K562 (cell line): ENCODE data around the gene B3GNT4. TPM values are rescaled to one million over a fixed set of nuclear protein-coding genes. Genes with fewer than 3 reads are reported as not detected.
A peak's percentile ranks its signal among the peaks of the same experiment; 100 is the strongest.

Source experiments
- CBX1 ChIP-seq: sonication (generic); IDR thresholded peaks from 2 replicates; pipeline ENCODE4 v1.6.1; 2016; ENCODE audit warnings: antibody characterized with exemption, low read depth, mild to moderate bottlenecking
- ERF ChIP-seq: fragments of 450-650 bp; formaldehyde crosslinking; IDR thresholded peaks from 2 replicates; pipeline ENCODE4 v1.4.0; 2020; ENCODE audit warnings: mild to moderate bottlenecking, mixed read lengths
- FOXA3 ChIP-seq, 2 experiments: fragments of 450-650 bp in 1 of 2; sonication (generic) in 1 of 2; formaldehyde crosslinking; IDR thresholded peaks in 1 of 2; conservative IDR thresholded peaks in 1 of 2; 2 replicates each; pipeline versions ENCODE4 v1.4.0 to v1.8.0; 2020 to 2022; ENCODE audit warnings: mild to moderate bottlenecking in 2 of 2, missing genetic modification reagents in 1 of 2
- GATAD2B ChIP-seq: fragments of 450-650 bp; IDR thresholded peaks from 2 replicates; pipeline ENCODE4 v1.6.1; 2017; ENCODE audit warnings: mild to moderate bottlenecking, borderline replicate concordance
- MYC ChIP-seq, 2 experiments: fragments of 250-450 bp in 1 of 2; sonication (Bioruptor Pico) in 1 of 2; IDR thresholded peaks; 2 replicates each; pipeline versions ENCODE4 v1.5.1 to v1.6.1; 2012 to 2021; ENCODE audit warnings: low read depth in 2 of 2, borderline replicate concordance in 1 of 2, improper control_type of control experiment in 1 of 2, low read length in 1 of 2, mild to moderate bottlenecking in 1 of 2, moderate library complexity in 1 of 2
- NFXL1 ChIP-seq: fragments of 450-650 bp; formaldehyde crosslinking; IDR thresholded peaks from 2 replicates; pipeline ENCODE4 v1.4.0; 2021; ENCODE audit warnings: mild to moderate bottlenecking
- NRF1 ChIP-seq, 2 experiments: fragments of 450-650 bp; IDR thresholded peaks in 1 of 2; conservative IDR thresholded peaks in 1 of 2; 2 replicates each; pipeline ENCODE4 v1.6.1; 2014; ENCODE audit warnings: mild to moderate bottlenecking in 2 of 2
- PRPF4 ChIP-seq: fragments of 200-400 bp; formaldehyde crosslinking; IDR thresholded peaks from one replicate; pipeline ENCODE4 v1.6.1; 2017; ENCODE audit warnings: low read length, low read depth, mild to moderate bottlenecking; ENCODE audit not compliant: insufficient read depth, poor library complexity, severe bottlenecking
- RBBP5 ChIP-seq: fragments of 200-600 bp; sonication (generic); IDR thresholded peaks from 2 replicates; pipeline ENCODE4 v1.6.1; 2012; ENCODE audit warnings: borderline replicate concordance, mild to moderate bottlenecking, low read length, control low read depth, inconsistent platforms; ENCODE audit not compliant: insufficient read depth, poor library complexity, severe bottlenecking
- RBFOX2 ChIP-seq: fragments of 200-400 bp; formaldehyde crosslinking; IDR thresholded peaks from 2 replicates; pipeline ENCODE4 v1.6.1; 2017; ENCODE audit warnings: low read depth, mild to moderate bottlenecking, low read length, moderate library complexity
- TBP ChIP-seq: optimal IDR thresholded peaks from 2 replicates; pipeline ENCODE3; 2011; ENCODE audit warnings: low read depth, low read length, improper control_type of control experiment
- TFAP4 ChIP-seq: sonication (generic); formaldehyde crosslinking; IDR thresholded peaks from 2 replicates; pipeline ENCODE4 v1.8.0; 2022; ENCODE audit warnings: missing genetic modification reagents, mild to moderate bottlenecking, moderate library complexity, borderline replicate concordance
- ZBTB33 ChIP-seq: sonication (generic); formaldehyde crosslinking; IDR thresholded peaks from 2 replicates; pipeline ENCODE4 v1.8.1; 2023; ENCODE audit warnings: mild to moderate bottlenecking, missing genetic modification reagents
- ZNF311 ChIP-seq: fragments of 250-450 bp; sonication (Bioruptor Pico); IDR thresholded peaks from 2 replicates; pipeline ENCODE4 v1.4.0; 2020; ENCODE audit warnings: mild to moderate bottlenecking, moderate library complexity
- ZNF76 ChIP-seq: fragments of 250-450 bp; sonication (Bioruptor Pico); IDR thresholded peaks from 2 replicates; pipeline ENCODE4 v1.4.0; 2020; ENCODE audit warnings: mild to moderate bottlenecking, moderate library complexity, borderline replicate concordance
- polyA plus RNA-seq, 8 experiments: library from polyadenylated mRNA; depleted of rRNA in 4 of 8; stranded (reverse) in 5 of 8; unstranded in 3 of 8; fragments of >200 nt; fragmentation: Nextera tagmentation in 2 of 8; fragmentation: Illumina TruSeq in 1 of 8; extraction: Ambion mirVana in 2 of 8; extraction: Trizol in 1 of 8; gene quantifications; 2 replicates each; pipeline versions ENCODE4 v1.2.1 to v1.2.3, GENCODE V29; 2011 to 2014; ENCODE audit warnings: inconsistent platforms in 1 of 8, missing spikeins in 1 of 8
- total RNA-seq, 7 experiments: library from RNA; depleted of rRNA in 6 of 7; stranded (reverse); fragments of >200 nt in 6 of 7; fragmentation: Illumina TruSeq in 2 of 7; extraction: Trizol in 2 of 7; gene quantifications; 2 replicates each; pipeline versions ENCODE4 v1.2.1 to v1.2.3, GENCODE V29; 2011 to 2021; ENCODE audit warnings: low replicate concordance in 1 of 7
- TF ChIP-seq, protein P1 (sequence below): IDR thresholded peaks from 2 replicates; pipeline ENCODE4 v1.6.1; 2011; ENCODE audit warnings: borderline replicate concordance, low read depth, mild to moderate bottlenecking, moderate library complexity, low read length; ENCODE audit not compliant: insufficient read depth, poor library complexity, severe bottlenecking
- TF ChIP-seq, protein P2 (sequence below): sonication (generic); formaldehyde crosslinking; IDR thresholded peaks from 2 replicates; pipeline ENCODE4 v1.8.0; 2022; ENCODE audit warnings: mild to moderate bottlenecking, missing genetic modification reagents

Gene B3GNT4
- total and polyA plus RNA-seq, 9 of the 15 experiments (the other 6 are each of a cell fraction or from before 2014, with no cell fraction given) = 0.17 to 3.2 (median 1.3) TPM

DNA sequence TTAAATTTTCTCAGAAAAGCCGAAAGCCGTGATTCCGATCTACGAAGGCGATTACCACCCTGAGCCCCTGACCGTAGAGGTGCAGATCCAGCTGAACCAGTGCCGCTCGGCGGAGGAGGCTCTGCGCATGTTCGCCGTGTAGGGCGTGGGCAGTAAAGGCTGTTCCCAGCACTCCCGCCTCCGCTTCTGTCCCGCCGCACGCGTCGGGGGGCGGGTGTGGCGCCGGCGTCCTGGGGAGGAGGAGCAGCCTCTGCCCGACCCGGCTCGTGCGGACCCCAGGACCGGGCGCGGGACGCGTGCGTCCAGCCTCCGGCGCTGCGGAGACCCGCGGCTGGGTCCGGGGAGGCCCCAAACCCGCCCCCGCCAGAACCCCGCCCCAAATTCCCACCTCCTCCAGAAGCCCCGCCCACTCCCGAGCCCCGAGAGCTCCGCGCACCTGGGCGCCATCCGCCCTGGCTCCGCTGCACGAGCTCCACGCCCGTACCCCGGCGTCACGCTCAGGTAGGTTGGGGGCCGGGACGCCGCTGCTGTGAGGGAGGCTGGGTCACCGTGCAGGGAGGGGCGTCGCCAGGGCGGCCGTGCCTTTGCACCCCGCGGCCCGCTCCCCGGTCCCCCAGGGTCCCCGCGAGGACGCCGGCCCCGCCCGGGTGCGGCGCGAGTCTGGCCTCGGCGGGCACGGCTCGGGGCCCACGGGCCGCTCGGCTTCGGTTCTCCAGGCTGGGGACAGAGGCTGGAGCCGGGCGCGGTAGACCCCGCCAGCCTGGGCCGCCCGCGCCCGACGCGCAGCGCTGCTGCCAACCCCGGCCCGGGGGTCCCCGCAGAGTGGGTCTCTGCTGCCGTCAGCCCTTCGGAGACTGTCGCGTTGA lies at the start of gene B3GNT4 (continued):
- TF ChIP-seq, protein P1, sequence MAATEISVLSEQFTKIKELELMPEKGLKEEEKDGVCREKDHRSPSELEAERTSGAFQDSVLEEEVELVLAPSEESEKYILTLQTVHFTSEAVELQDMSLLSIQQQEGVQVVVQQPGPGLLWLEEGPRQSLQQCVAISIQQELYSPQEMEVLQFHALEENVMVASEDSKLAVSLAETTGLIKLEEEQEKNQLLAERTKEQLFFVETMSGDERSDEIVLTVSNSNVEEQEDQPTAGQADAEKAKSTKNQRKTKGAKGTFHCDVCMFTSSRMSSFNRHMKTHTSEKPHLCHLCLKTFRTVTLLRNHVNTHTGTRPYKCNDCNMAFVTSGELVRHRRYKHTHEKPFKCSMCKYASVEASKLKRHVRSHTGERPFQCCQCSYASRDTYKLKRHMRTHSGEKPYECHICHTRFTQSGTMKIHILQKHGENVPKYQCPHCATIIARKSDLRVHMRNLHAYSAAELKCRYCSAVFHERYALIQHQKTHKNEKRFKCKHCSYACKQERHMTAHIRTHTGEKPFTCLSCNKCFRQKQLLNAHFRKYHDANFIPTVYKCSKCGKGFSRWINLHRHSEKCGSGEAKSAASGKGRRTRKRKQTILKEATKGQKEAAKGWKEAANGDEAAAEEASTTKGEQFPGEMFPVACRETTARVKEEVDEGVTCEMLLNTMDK = no peak
- TF ChIP-seq TBP (peak; percentile 50), TFAP4 (CRISPR knock-in tag) (peak; percentile 76), FOXA3 (CRISPR knock-in tag; conservative IDR thresholded peaks at IDR 0.05 in 1 of 2, IDR thresholded peaks at IDR 0.05 in 1 of 2) (0 out of 4 replicates have a peak, but pooled peaks of 1 of the 2 experiments have one; percentile 47), RBFOX2 (peak; percentile 70), RBBP5 (peak; percentile 10), ZNF76 (no peak), MYC (IDR thresholded peaks at IDR 0.05; ENCODE audit: low read depth, low read length) (peak; percentile 43; the same call in 1 of the 2 replicates), MYC (CRISPR knock-in tag; IDR thresholded peaks at IDR 0.05; ENCODE audit: borderline replicate concordance, low read depth) (no peak), CBX1 (peak; percentile 39; the same call in 1 of the 2 replicates), ZNF311 (CRISPR knock-in tag) (no peak), NFXL1 (CRISPR knock-in tag) (no peak), ZBTB33 (CRISPR knock-in tag) (peak; percentile 47), ERF (CRISPR knock-in tag) (no peak), PRPF4 (no peak), NRF1 (conservative IDR thresholded peaks at IDR 0.05 in 1 of 2, IDR thresholded peaks at IDR 0.05 in 1 of 2) (peak; percentile 94 to 95), GATAD2B (peak; percentile 67)
- TF ChIP-seq, protein P2, sequence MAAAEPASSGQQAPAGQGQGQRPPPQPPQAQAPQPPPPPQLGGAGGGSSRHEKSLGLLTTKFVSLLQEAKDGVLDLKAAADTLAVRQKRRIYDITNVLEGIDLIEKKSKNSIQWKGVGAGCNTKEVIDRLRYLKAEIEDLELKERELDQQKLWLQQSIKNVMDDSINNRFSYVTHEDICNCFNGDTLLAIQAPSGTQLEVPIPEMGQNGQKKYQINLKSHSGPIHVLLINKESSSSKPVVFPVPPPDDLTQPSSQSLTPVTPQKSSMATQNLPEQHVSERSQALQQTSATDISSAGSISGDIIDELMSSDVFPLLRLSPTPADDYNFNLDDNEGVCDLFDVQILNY (CRISPR knock-in tag) = no peak
